CD4-positive, alpha-beta T cell treated with Interleukin-1 beta for 1 hour (primary cell): ENCODE data around the gene DRD4.

ENCODE experiments used
- DNase-seq, 2 donors: peaks; one replicate each; pipeline ENCODE4 v3.0.0-alpha.2; 2020 to 2022

The DRD4 gene

DNA sequence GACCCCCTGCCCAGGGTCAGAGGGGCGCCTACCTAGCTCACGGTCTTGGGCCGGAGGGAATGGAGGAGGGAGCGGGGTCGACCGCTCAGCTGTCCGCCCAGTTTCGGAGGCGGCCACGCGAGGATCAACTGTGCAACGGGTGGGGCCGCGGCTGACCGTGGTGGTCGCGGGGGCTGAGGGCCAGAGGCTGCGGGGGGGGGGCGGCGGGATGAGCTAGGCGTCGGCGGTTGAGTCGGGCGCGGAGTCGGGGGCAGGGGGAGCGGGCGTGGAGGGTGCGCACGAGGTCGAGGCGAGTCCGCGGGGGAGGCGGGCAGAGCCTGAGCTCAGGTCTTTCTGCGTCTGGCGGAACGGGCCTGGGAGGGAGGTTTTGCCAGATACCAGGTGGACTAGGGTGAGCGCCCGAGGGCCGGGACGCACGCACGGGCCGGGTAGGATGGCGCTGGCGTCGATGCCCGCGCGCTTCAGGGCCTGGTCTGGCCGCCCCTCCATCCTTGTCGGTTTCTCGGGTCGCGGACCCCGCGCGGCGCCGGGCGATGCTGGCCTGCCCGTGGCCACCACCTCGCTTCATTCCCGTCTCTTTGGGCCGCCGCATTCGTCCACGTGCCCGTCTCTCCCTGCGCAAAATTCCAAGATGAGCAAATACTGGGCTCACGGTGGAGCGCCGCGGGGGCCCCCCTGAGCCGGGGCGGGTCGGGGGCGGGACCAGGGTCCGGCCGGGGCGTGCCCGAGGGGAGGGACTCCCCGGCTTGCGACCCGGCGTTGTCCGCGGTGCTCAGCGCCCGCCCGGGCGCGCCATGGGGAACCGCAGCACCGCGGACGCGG lies at the start of gene DRD4:
Gene DRD4, plus strand, starts transcription at position 759 of the 822 bp plus-strand sequence. Its CDS starts 36 bp downstream, at position 795.
- DNase-seq = no peak

GRCh38 chr11:587546-587945 lies 49.5 kb upstream of the DRD4 start:
- no peak for DNase-seq

DNA sequence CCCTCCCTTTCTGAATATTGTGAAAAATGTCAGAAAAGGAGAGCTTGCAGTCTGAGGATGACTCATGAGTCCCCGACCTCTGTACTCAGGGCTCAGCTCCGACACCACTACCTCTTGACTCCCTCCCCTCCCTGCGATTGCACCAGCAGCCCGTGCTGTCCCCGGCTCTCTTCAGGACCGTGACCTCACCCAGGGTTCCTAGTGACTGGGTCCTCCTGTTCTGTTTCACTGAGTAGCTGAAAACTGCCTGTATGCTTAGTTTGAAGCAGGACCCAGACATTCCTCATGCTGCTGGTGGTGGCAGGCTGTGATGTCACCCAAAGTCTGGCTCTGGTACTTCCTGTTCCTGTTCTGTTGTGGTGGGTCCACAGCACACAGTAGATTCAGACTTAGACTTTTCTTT lies 49.1 kb upstream of the DRD4 start:
- peak; percentile 67 to 82 for DNase-seq

DNA sequence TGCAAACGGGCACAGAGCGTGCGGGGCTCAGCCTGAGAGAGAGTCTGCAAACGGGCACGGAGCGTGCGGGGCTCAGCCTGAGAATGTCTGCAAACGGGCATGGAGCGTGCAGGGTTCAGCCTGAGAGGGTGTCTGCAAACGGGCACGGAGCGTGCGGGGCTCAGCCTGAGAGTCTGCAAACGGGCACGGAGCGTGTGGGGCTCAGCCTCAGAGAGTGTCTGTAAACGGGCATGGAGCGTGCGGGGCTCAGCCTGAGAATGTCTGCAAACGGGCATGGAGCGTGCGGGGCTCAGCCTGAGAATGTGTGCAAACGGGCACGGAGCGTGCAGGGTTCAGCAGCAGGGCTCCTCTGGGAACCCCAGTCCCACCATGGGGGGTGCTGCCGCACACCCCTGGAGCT lies 47.3 kb upstream of the DRD4 start:
- no peak for DNase-seq

- DNase-seq = no peak
Observed at GRCh38 chr11:590997-591396, 46.1 kb upstream of the DRD4 start.

DNA sequence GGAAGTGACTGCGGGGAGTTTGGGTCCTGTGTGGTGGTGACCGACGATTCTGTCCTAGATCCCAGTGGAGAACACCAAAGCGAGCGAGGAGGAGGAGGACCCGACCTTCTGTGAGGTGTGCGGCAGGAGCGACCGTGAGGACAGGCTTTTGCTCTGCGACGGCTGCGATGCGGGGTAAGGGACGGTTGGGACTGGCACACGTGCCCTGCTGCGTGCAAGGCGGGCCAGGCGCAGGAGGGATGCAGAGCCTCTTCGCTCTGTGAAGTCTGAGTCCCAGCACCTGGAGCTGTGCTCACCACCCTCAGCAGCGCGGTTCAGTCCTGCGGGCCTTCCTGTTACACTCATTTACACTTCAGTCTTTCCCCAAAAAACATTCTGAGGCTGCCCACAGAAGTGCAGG lies 44.6 kb upstream of the DRD4 start:
- no peak for DNase-seq

GRCh38 chr11:592918-593317 lies 44.2 kb upstream of the DRD4 start:
- no peak for DNase-seq

DNA sequence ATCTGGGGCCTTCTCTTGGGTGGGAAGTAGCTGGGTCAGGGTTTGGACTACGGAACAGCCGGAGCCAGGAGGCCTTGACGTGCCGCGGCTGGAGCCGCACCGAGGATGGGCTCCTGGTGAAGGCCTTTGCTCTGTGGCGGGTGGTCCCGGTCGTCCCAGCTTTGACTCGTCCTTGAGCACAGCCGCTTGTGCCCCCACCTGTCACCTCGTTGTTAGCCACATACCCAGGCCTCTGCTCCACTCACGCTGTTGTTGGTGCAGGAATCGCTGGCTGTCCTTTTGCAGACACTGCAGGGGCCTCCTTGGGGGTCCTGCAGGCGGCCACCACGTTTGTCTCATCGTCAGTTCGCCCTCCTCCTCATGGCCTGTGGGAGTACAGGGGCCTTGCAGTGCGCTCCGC lies 43.7 kb upstream of the DRD4 start:
- no peak for DNase-seq

GRCh38 chr11:595400-595799 lies 41.7 kb upstream of the DRD4 start:
- DNase-seq = no peak

GRCh38 chr11:596374-596773 lies 40.7 kb upstream of the DRD4 start:
- DNase-seq = no peak

GRCh38 chr11:597166-597725 lies 39.8 kb upstream of the DRD4 start:
- no peak for DNase-seq

GRCh38 chr11:598005-598680 lies 38.9 kb upstream of the DRD4 start:
- DNase-seq = no peak

GRCh38 chr11:601573-602245 lies 35.4 kb upstream of the DRD4 start:
- DNase-seq = no peak

DNA sequence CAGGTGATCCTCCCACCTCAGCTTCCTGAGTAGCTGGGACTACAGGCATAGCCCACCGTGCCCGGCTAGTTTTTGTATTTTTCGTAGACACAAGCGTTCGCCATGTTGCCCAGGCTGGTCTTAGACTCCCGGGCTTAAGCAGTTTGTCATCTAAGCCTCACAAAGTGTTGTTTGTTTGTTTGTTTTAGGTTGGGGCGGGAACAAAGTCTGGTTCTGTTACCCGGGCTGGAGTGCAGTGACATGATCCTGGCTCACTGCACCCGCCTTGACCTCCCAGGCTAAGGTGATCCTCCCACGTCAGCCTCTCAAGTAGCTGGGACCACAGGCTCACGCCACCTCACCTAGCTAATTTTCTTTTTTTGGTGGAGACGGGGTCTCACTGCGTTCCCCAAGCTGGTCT lies 33.9 kb upstream of the DRD4 start:
- DNase-seq = no peak

GRCh38 chr11:605286-606129 lies 31.6 kb upstream of the DRD4 start:
- no peak for DNase-seq

GRCh38 chr11:606245-606644 lies 30.8 kb upstream of the DRD4 start:
- DNase-seq = no peak

- no peak for DNase-seq
Observed at GRCh38 chr11:607020-607780, 29.9 kb upstream of the DRD4 start.

GRCh38 chr11:607971-608659 lies 29.0 kb upstream of the DRD4 start:
- DNase-seq = no peak

- DNase-seq = no peak
Observed at GRCh38 chr11:608791-609251, 28.2 kb upstream of the DRD4 start.

- DNase-seq = no peak
Observed at GRCh38 chr11:609341-609811, 27.7 kb upstream of the DRD4 start.
